Kidney tubule cell (primary cell): Measurements from ENCODE around the gene PLA2G3.
"Not testable (repeated sequence)": the region's sequence is repeated elsewhere in the genome, so short reads cannot be mapped to it uniquely, and the experiment has no call there.

Experiments used
- DNase-seq: peaks from one replicate; pipeline ENCODE4 v3.0.0-alpha.2; 2018; ENCODE audit warnings: low spot score

Gene PLA2G3, protein sequence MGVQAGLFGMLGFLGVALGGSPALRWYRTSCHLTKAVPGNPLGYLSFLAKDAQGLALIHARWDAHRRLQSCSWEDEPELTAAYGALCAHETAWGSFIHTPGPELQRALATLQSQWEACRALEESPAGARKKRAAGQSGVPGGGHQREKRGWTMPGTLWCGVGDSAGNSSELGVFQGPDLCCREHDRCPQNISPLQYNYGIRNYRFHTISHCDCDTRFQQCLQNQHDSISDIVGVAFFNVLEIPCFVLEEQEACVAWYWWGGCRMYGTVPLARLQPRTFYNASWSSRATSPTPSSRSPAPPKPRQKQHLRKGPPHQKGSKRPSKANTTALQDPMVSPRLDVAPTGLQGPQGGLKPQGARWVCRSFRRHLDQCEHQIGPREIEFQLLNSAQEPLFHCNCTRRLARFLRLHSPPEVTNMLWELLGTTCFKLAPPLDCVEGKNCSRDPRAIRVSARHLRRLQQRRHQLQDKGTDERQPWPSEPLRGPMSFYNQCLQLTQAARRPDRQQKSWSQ

DNA sequence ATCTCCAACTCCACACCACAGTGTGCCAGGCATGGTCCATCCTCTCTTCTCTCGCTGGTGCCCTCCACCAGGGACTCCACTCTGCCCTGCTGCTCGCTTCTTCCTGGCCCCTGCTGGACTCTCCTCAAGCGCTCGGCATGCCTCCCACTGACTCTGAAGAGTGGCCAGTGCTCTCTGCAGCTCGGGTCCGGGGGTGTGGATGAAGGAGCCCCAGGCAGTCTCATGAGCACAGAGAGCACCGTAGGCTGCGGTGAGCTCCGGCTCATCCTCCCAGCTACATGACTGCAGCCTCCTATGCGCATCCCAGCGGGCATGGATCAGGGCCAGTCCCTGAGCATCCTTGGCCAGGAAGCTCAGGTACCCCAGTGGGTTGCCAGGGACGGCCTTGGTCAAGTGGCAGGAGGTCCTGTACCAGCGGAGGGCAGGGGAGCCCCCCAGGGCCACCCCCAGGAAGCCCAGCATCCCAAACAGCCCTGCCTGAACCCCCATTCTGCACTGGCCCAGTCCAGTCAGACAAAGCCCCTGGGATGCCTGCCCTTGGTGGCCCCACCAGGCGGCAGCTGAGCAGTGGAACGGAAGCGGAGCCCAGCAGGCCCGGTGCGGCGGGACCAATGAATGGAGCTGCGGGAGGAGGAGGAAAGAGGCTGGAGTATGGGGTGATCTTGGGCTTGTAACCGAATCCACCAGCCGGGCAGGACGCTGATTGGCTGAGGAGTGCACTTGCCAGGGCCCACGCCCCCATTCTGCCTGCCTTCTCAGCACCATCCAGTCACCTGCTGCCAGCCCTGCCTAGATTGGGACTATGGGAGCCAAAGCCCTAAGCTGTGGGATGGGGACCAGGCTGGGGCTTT, at the start of gene PLA2G3:
Gene PLA2G3 (minus strand): TSS at position 643 of the 851 bp plus-strand sequence. CDS start 154 bp downstream, at position 489.
- DNase-seq: no peak

DNA sequence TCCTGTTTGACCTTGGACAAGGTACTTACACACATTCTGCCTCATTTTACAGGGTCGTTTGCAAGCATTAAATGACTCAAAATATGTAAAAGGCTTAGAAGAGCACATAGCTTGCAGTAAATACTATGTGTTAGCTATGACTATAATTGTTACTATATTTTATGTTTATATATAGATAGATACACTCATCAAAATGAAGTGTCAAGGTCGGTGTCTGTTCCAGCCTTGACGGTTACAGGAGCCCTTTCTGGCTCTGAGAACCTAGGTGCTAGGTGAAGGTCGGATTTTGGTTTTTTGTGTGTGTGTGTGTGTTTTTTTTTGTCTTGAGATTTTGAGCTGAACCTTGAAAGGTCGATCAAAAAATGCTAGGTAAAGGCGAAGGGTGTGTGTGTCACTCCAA, 47.3 kb upstream of the PLA2G3 start:
- no peak for DNase-seq

GRCh38 chr22:31185056-31185455, 44.7 kb upstream of the PLA2G3 start:
- no peak for DNase-seq

DNA sequence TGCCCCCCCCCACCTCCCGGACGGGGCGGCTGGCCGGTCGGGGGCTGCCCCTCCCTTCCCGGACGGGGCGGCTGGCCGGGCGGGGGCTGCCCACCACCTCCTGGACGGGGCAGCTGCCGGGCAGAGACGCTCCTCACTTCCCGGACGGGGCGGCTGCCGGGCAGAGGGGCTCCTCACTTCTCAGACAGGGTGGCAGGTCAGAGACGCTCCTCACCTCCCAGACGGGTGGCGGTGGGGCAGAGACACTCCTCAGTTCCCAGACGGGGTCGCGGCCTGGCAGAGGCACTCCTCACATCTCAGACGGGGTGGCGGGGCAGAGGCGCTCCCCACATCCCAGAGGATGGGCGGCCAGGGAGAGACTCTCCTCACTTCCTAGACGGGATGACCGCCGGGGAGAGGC, 43.7 kb upstream of the PLA2G3 start:
- DNase-seq: no peak

GRCh38 chr22:31179345-31179744, 39.0 kb upstream of the PLA2G3 start:
- peak; percentile 92 for DNase-seq

- DNase-seq: peak; percentile 3
Observed at GRCh38 chr22:31178859-31179258, 38.6 kb upstream of the PLA2G3 start.

- DNase-seq: peak; percentile 95
Observed at GRCh38 chr22:31177420-31178162, 37.3 kb upstream of the PLA2G3 start.

GRCh38 chr22:31176923-31177322, 36.6 kb upstream of the PLA2G3 start:
- DNase-seq: peak; percentile 25

DNA sequence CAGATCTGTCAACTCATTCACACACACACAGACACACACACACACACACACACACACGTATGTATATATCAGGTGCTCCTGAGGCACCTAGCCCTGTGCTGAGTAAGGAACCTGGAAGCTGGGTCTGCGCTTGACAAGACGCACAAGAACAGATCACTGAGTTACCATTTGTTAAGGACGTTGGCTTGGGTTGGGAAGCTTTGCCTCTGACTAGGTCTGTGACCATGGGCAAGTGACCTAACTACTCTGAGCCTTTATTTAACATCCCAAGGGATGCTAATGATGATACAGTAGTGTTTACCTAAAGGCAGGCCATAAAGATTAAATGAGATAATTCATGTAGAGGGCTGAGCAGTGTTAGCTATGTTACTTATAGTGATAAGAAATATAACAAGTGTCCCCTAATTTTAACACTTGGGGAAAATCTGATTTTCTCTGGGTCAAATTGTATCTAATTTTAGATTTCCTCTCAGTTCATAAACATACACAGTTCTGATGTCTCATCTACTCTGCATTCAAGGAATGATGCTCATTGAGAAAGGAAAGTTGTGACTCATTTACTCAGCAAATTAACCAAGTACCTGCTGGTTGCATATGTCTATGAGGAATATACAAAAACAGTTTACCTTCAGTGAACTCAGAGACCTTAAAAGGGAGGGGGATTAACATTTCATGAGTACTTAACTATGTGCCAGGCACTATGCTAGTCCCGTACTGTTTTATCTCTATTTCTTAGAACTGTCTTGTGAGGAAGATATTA, 33.3 kb upstream of the PLA2G3 start:
- peak; percentile 89 for DNase-seq

DNA sequence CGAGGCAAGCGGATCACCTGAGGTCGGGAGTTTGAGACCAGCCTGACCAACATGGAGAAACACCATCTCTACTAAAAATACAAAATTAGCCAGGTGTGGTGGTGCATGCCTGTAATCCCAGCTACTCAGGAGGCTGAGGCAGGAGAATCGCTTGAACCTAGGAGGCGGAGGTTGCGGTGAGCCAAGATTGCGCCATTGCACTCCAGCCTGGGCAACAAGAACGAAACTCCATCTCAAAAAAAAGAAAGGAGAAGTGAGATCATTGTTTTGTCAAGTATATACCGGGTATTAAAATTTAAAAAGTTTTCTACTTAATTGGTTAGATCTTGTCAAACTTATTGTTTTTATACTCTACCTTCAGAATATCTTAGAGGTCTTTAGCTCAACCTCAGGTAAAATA, 31.4 kb upstream of the PLA2G3 start:
- not testable (repeated sequence) for DNase-seq

DNA sequence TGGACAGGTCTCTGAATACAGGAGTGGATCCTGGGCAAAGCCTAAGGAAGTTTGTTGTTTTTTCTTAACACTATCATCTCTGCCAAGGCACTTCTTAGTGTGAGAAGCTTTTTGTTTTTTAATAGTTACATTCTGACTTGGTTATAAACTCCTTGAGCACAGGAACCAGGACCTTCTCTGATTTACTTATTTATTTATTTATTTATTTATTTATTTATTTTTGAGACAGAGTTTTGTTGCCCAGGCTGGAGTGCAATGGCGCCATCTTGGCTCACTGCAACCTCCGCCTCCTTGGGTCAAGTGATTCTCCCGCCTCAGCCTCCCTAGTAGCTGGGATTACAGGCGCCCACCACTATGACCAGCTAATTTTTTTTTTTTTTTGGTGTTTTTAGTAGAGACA, 30.7 kb upstream of the PLA2G3 start:
- DNase-seq: no peak

- DNase-seq: peak; percentile 53
Observed at GRCh38 chr22:31162015-31162765, 21.9 kb upstream of the PLA2G3 start.

DNA sequence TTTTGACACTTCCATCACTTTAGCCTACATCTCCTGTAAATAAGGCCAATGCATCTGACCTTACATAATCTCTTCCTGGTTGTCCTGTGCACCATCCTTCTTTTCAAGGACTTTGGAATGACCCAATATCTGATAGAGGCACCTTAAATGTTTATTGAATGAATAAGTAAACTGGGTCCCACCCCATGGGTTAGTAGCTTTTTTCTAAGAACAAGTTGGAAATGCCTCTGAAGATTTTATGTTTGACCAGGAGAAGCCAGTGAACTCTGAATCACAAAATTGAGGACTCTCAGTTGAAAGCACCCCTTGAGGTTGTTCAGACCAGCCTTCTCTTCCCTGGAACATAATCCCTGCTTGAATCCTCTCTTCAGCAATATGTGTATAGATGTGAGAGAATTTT, 21.1 kb upstream of the PLA2G3 start:
- no peak for DNase-seq

DNA sequence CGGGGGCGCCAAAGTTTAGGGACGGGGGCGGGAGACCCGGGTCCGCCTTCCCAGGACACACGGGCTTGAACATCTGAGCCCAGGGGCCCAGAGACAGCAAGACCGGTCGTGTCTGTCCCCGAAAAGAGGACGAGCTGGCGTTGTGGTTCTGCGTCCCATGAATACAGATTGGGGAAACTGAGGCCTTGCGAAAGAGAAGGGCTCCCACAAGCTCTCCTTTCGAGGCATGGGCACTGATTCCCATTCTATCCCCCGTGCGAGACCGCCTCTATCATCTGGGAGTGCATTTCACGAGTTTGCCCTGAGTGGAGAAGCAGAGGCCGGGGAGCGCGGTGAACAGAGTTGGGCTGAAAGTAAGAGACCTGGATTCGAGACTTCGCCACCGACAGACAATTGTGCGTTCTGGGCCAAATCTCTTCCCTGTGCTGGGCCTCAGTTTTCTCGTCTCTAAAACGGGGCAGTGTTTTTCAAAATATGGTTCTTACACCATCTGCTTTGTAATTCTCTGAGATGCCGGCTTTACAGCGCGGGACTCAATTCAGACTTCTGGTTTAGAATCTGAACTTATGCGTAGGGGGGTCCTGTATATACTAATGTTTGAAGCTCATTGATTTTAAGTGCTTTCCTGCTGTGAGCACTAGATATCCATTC, 20.1 kb upstream of the PLA2G3 start:
- DNase-seq: peak; percentile 14

- DNase-seq: no peak
Observed at GRCh38 chr22:31155422-31155821, 15.1 kb upstream of the PLA2G3 start.

GRCh38 chr22:31154975-31155374, 14.7 kb upstream of the PLA2G3 start:
- DNase-seq: no peak

DNA sequence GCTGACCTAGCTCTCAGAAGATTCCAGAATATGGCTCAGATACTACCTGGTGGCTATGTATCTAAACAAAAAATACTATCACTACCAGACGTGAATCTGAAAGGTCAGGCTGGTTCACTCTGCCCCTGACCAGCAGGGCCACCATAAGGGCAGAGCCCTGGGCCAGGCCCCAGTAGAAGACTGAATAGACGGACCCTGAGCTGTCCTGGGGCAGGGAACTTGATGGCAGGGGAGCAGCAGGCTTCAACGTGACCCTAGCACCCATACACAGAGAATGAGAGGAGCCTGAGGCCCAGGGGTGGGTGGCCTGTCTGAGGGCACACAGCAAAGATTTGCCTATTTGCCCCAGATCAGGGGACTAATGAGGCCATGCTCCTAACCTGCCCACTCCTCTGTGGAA, 13.0 kb upstream of the PLA2G3 start:
- DNase-seq: no peak

- no peak for DNase-seq
Observed at GRCh38 chr22:31151872-31152271, 11.6 kb upstream of the PLA2G3 start.

GRCh38 chr22:31150615-31151014, 10.3 kb upstream of the PLA2G3 start:
- peak; percentile 6 for DNase-seq

DNA sequence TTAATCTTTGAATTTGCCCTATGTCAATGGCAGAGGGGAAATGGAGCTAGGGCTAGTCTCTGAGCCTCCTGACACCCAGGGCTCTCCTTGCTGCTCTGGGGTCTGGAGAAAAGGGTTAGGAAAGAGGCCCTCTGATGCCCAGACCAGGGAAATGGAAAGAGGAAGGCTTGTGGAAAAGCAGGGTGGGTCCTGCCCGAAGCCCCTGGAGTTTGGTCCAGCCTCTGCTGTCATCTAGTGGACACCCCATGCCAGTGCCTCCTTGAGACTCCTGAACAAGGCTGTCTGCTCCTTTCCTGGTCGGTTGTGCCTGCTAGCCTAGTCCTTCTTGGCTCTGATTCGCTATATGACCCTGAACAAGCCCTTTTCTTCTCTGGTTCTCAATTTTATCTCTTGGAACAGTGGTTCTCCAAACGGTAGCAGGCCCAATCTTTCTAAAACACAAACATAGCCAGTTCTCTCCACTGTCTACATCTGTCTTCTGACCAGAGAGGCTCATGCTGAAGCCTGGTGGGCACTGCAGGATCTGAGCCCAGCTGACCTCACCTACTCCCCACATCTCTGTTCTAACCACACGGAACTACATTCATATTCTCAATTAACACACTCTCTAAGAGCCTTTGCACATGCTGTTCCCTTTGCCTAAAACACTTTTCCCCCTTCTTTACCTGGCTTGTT, 8.8 kb upstream of the PLA2G3 start:
- DNase-seq: peak; percentile 76
